HEK293 (cell line): ENCODE results near the gene MMD2.
A peak's percentile ranks its signal among the peaks of the same experiment; 100 is the strongest.

Experiments used
- CTCF ChIA-PET: fragments of 350-600 bp; formaldehyde crosslinking; extraction: SDS; loops from one replicate; lab custom pipeline; 2021; ENCODE audit warnings: antibody characterized with exemption; lab: Yijun Ruan, JAX
- POLR2A ChIA-PET: fragments of 300-600 bp; formaldehyde crosslinking; extraction: SDS; loops from one replicate; lab custom pipeline; 2020; ENCODE audit warnings: antibody characterized with exemption, inconsistent platforms; lab: Yijun Ruan, JAX
- H3K27ac ChIP-seq: fragments of 200-500 bp; sonication (Bioruptor generic); 2 replicates; pipeline ENCODE4 v1.5.1; 2014; ENCODE audit warnings: low read depth, low read length, control low read depth, inconsistent platforms; ENCODE audit errors: extremely low read depth
- H3K36me3 ChIP-seq, 2 experiments: fragments of 200-500 bp in 1 of 2; sonication (Bioruptor generic) in 1 of 2; 1 replicate in 1 of 2; 2 replicates in 1 of 2; pipeline ENCODE4 v1.5.1; 2014 to 2017; ENCODE audit warnings: inconsistent platforms in 2 of 2, low read length in 2 of 2; ENCODE audit not compliant: control insufficient read depth in 2 of 2, insufficient read depth in 1 of 2
- H3K4me1 ChIP-seq: fragments of 200-500 bp; sonication (Bioruptor generic); 2 replicates; pipeline ENCODE4 v1.5.1; 2014; ENCODE audit warnings: mild to moderate bottlenecking, low read length, inconsistent platforms; ENCODE audit not compliant: control insufficient read depth, insufficient read depth
- H3K4me3 ChIP-seq: 2 replicates; pipeline ENCODE4 v1.5.1; 2011; ENCODE audit warnings: low read depth, mild to moderate bottlenecking, control low read depth, low read length, moderate library complexity
- H3K9me3 ChIP-seq: fragments of 200-500 bp; sonication (Bioruptor generic); 2 replicates; pipeline ENCODE4 v1.5.1; 2014; ENCODE audit warnings: low read depth, low read length, inconsistent platforms; ENCODE audit not compliant: control insufficient read depth, insufficient read depth
- KLF1 ChIP-seq: fragments of 450-650 bp; formaldehyde crosslinking; IDR thresholded peaks from 2 replicates; pipeline ENCODE4 v1.5.1; 2016; ENCODE audit warnings: missing biosample characterization, missing genetic modification characterization
- SP2 ChIP-seq: fragments of 450-650 bp; formaldehyde crosslinking; IDR thresholded peaks from 2 replicates; pipeline ENCODE4 v1.5.1; 2016; ENCODE audit warnings: missing biosample characterization, missing genetic modification characterization
- WT1 ChIP-seq: fragments of 450-650 bp; formaldehyde crosslinking; IDR thresholded peaks from 2 replicates; pipeline ENCODE4 v1.5.1; 2016; ENCODE audit warnings: missing biosample characterization, missing genetic modification characterization
- ZBTB17 ChIP-seq: fragments of 450-650 bp; formaldehyde crosslinking; IDR thresholded peaks from 2 replicates; pipeline ENCODE4 v1.5.1; 2016; ENCODE audit warnings: missing biosample characterization, missing genetic modification characterization
- ZFHX2 ChIP-seq: fragments of 450-650 bp; formaldehyde crosslinking; conservative IDR thresholded peaks from 2 replicates; pipeline ENCODE4 v1.5.1; 2016; ENCODE audit warnings: missing biosample characterization, missing genetic modification characterization
- ZFP69B ChIP-seq: fragments of 450-650 bp; formaldehyde crosslinking; IDR thresholded peaks from 2 replicates; pipeline ENCODE4 v1.5.1; 2016; ENCODE audit warnings: missing biosample characterization, missing genetic modification characterization
- ZNF112 ChIP-seq: fragments of 450-650 bp; formaldehyde crosslinking; IDR thresholded peaks from 2 replicates; pipeline ENCODE4 v1.5.0; 2017; ENCODE audit warnings: missing biosample characterization, missing genetic modification characterization
- ZNF114 ChIP-seq: fragments of 450-650 bp; formaldehyde crosslinking; IDR thresholded peaks from 2 replicates; pipeline ENCODE4 v1.5.0; 2017; ENCODE audit warnings: missing biosample characterization, missing genetic modification characterization
- ZNF19 ChIP-seq: fragments of 450-650 bp; formaldehyde crosslinking; IDR thresholded peaks from 2 replicates; pipeline ENCODE4; 2016; ENCODE audit warnings: missing biosample characterization, missing genetic modification characterization, low read depth
- ZNF23 ChIP-seq: fragments of 450-650 bp; formaldehyde crosslinking; IDR thresholded peaks from 2 replicates; pipeline ENCODE4 v1.5.1; 2016; ENCODE audit warnings: missing biosample characterization, missing genetic modification characterization, borderline replicate concordance
- ZNF248 ChIP-seq: fragments of 450-650 bp; formaldehyde crosslinking; IDR thresholded peaks from 2 replicates; pipeline ENCODE4 v1.5.1; 2017; ENCODE audit warnings: missing biosample characterization, missing genetic modification characterization
- ZNF302 ChIP-seq: fragments of 450-650 bp; formaldehyde crosslinking; IDR thresholded peaks from 2 replicates; pipeline ENCODE4 v1.5.1; 2016; ENCODE audit warnings: missing biosample characterization, missing genetic modification characterization, low read depth
- ZNF311 ChIP-seq: fragments of 450-650 bp; formaldehyde crosslinking; IDR thresholded peaks from 2 replicates; pipeline ENCODE4 v1.5.1; 2017; ENCODE audit warnings: missing biosample characterization, missing genetic modification characterization, borderline replicate concordance
- ZNF324 ChIP-seq: fragments of 450-650 bp; formaldehyde crosslinking; IDR thresholded peaks from 2 replicates; pipeline ENCODE4 v1.5.1; 2016; ENCODE audit warnings: missing biosample characterization, missing genetic modification characterization
- ZNF366 ChIP-seq: fragments of 450-650 bp; formaldehyde crosslinking; conservative IDR thresholded peaks from 2 replicates; pipeline ENCODE4 v1.5.1; 2016; ENCODE audit warnings: missing biosample characterization, missing genetic modification characterization
- ZNF510 ChIP-seq: fragments of 450-650 bp; formaldehyde crosslinking; IDR thresholded peaks from 2 replicates; pipeline ENCODE4 v1.5.1; 2018; ENCODE audit warnings: mild to moderate bottlenecking, missing genetic modification characterization, missing biosample characterization; ENCODE audit not compliant: insufficient replicate concordance
- ZNF664 ChIP-seq: fragments of 450-650 bp; formaldehyde crosslinking; IDR thresholded peaks from 2 replicates; pipeline ENCODE4 v1.5.1; 2016; ENCODE audit warnings: missing biosample characterization, missing genetic modification characterization
- ZSCAN16 ChIP-seq: fragments of 450-650 bp; formaldehyde crosslinking; IDR thresholded peaks from 2 replicates; pipeline ENCODE4 v1.5.1; 2016; ENCODE audit warnings: missing biosample characterization, missing genetic modification characterization
- ZSCAN30 ChIP-seq: fragments of 450-650 bp; IDR thresholded peaks from 2 replicates; pipeline ENCODE4 v1.5.1; 2018; ENCODE audit warnings: missing biosample characterization, mild to moderate bottlenecking, missing genetic modification characterization, moderate library complexity
- TF ChIP-seq, protein P1 (sequence below): fragments of 450-650 bp; formaldehyde crosslinking; IDR thresholded peaks from 2 replicates; pipeline ENCODE4 v1.5.1; 2017; ENCODE audit warnings: missing biosample characterization, missing genetic modification characterization
- TF ChIP-seq, protein P2 (sequence below): fragments of 450-650 bp; formaldehyde crosslinking; IDR thresholded peaks from 2 replicates; pipeline ENCODE4 v1.5.1; 2017; ENCODE audit warnings: missing biosample characterization, missing genetic modification characterization
- TF ChIP-seq, protein P3 (sequence below): fragments of 450-650 bp; formaldehyde crosslinking; IDR thresholded peaks from 2 replicates; pipeline ENCODE4 v1.5.1; 2017; ENCODE audit warnings: missing biosample characterization, missing genetic modification characterization
- TF ChIP-seq, protein P4 (sequence below): fragments of 450-650 bp; formaldehyde crosslinking; IDR thresholded peaks from 2 replicates; pipeline ENCODE4 v1.5.1; 2016; ENCODE audit warnings: missing biosample characterization, missing genetic modification characterization, borderline replicate concordance
- TF ChIP-seq, protein P5 (sequence below): fragments of 450-650 bp; formaldehyde crosslinking; IDR thresholded peaks from 2 replicates; pipeline ENCODE4 v1.5.1; 2016; ENCODE audit warnings: missing biosample characterization, missing genetic modification characterization

Gene MMD2

DNA sequence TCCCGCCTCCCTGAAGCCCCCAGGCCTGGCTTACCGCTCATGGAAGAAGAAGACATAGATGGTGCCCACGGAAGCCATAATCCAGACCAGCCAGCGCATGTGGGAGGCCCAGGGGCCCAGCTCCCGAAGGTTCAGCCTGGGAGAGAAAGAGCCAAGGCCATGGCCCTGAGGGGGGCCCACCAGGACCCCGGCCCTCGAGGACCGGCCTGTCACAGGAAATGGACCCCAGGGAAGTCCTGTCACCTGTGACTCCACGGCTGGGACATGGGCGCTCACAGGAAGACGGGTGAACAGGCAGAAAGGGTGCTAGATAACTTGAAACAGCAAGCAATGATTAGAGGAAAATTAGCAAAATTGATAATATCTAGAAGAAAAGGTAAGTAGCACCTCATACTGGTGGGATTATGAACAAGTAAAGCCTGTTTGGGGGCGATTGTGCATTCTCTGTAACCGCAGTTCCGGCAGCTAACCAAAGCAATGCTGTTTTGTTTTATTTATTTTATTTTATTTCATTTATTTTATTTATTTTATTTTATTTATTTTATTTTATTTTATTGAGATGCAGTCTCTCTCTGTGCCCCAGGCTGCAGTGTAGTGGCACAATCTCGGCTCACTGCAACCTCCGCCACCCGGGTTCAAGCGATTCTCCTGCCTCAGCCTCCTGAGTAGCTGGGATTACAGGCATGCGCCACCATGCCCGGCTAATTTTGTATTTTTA, 47.7 kb downstream of the MMD2 start:
- CTCF ChIA-PET = no interaction called here
- Histone ChIP-seq H3K27ac (no peak overlapping the region), H3K4me3 (no peak overlapping the region), H3K9me3 (no peaks in the 10 kb centered on the region), H3K36me3 (no peaks in the 10 kb centered on the region), H3K4me1 (no peaks in the 10 kb centered on the region)
- POLR2A ChIA-PET = no interaction called here
- no peak for TF ChIP-seq ZNF311 (tag by site-specific recombination)
- no peak for TF ChIP-seq ZNF112 (tag by site-specific recombination)
- TF ChIP-seq SP2 (tag by site-specific recombination) = no peak
- no peak for TF ChIP-seq ZNF510 (tag by site-specific recombination)
- TF ChIP-seq, protein P1, sequence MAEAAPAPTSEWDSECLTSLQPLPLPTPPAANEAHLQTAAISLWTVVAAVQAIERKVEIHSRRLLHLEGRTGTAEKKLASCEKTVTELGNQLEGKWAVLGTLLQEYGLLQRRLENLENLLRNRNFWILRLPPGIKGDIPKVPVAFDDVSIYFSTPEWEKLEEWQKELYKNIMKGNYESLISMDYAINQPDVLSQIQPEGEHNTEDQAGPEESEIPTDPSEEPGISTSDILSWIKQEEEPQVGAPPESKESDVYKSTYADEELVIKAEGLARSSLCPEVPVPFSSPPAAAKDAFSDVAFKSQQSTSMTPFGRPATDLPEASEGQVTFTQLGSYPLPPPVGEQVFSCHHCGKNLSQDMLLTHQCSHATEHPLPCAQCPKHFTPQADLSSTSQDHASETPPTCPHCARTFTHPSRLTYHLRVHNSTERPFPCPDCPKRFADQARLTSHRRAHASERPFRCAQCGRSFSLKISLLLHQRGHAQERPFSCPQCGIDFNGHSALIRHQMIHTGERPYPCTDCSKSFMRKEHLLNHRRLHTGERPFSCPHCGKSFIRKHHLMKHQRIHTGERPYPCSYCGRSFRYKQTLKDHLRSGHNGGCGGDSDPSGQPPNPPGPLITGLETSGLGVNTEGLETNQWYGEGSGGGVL (tag by site-specific recombination) = no peak
- TF ChIP-seq ZNF248 (tag by site-specific recombination) = no peak
- no peak for TF ChIP-seq KLF1 (tag by site-specific recombination)
- no peak for TF ChIP-seq ZNF366 (tag by site-specific recombination)
- TF ChIP-seq, protein P2, sequence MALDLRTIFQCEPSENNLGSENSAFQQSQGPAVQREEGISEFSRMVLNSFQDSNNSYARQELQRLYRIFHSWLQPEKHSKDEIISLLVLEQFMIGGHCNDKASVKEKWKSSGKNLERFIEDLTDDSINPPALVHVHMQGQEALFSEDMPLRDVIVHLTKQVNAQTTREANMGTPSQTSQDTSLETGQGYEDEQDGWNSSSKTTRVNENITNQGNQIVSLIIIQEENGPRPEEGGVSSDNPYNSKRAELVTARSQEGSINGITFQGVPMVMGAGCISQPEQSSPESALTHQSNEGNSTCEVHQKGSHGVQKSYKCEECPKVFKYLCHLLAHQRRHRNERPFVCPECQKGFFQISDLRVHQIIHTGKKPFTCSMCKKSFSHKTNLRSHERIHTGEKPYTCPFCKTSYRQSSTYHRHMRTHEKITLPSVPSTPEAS (tag by site-specific recombination) = no peak
- TF ChIP-seq, protein P3, sequence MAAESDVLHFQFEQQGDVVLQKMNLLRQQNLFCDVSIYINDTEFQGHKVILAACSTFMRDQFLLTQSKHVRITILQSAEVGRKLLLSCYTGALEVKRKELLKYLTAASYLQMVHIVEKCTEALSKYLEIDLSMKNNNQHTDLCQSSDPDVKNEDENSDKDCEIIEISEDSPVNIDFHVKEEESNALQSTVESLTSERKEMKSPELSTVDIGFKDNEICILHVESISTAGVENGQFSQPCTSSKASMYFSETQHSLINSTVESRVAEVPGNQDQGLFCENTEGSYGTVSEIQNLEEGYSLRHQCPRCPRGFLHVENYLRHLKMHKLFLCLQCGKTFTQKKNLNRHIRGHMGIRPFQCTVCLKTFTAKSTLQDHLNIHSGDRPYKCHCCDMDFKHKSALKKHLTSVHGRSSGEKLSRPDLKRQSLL (tag by site-specific recombination) = no peak
- TF ChIP-seq ZFP69B (tag by site-specific recombination) = no peak
- TF ChIP-seq ZNF664 (tag by site-specific recombination) = no peak
- TF ChIP-seq WT1 (tag by site-specific recombination) = no peak
- no peak for TF ChIP-seq ZSCAN16 (tag by site-specific recombination)
- no peak for TF ChIP-seq ZFHX2 (tag by site-specific recombination)
- TF ChIP-seq, protein P4, sequence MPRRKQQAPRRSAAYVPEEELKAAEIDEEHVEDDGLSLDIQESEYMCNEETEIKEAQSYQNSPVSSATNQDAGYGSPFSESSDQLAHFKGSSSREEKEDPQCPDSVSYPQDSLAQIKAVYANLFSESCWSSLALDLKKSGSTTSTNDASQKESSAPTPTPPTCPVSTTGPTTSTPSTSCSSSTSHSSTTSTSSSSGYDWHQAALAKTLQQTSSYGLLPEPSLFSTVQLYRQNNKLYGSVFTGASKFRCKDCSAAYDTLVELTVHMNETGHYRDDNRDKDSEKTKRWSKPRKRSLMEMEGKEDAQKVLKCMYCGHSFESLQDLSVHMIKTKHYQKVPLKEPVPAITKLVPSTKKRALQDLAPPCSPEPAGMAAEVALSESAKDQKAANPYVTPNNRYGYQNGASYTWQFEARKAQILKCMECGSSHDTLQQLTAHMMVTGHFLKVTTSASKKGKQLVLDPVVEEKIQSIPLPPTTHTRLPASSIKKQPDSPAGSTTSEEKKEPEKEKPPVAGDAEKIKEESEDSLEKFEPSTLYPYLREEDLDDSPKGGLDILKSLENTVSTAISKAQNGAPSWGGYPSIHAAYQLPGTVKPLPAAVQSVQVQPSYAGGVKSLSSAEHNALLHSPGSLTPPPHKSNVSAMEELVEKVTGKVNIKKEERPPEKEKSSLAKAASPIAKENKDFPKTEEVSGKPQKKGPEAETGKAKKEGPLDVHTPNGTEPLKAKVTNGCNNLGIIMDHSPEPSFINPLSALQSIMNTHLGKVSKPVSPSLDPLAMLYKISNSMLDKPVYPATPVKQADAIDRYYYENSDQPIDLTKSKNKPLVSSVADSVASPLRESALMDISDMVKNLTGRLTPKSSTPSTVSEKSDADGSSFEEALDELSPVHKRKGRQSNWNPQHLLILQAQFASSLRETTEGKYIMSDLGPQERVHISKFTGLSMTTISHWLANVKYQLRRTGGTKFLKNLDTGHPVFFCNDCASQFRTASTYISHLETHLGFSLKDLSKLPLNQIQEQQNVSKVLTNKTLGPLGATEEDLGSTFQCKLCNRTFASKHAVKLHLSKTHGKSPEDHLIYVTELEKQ (tag by site-specific recombination) = no peak
- no peak for TF ChIP-seq ZSCAN30 (tag by site-specific recombination)

DNA sequence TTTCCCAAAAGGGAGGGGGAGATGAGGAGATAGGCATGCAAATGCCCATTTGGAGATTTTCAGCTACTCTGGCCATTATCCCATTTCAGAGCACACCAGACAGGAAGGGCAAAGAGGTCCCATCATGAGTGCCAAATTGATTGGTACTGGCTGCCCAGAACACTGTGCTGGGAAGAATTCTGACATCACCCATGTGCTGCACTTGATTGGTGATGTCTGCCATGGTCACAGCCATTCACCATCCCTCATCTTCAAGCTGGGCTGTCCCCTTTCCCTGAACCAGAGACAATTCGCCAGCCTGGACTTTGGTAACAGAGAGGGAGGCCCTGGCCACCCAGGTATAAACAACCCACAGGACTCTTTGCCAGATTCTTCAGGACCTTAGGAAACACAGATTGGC, 52.3 kb downstream of the MMD2 start:
- no peaks in the 10 kb centered on the region for H3K36me3 ChIP-seq
- ChIA-PET POLR2A (no interaction called here), CTCF (interaction anchor here (2.1 kb wide), 1 partner anchor 23 kb away, joined by 5 read pairs; the partner anchor contains the start of gene RADIL)
- no peaks in the 10 kb centered on the region for H3K4me1 ChIP-seq
- H3K9me3 ChIP-seq = no peaks in the 10 kb centered on the region
- H3K27ac ChIP-seq = no peak overlapping the region
- H3K4me3 ChIP-seq = no peak overlapping the region
- TF ChIP-seq ZNF114 (tag by site-specific recombination) (no peak), ZNF302 (tag by site-specific recombination) (no peak), ZBTB17 (peak; percentile 86), ZNF19 (tag by site-specific recombination) (no peak), ZNF23 (peak; percentile 92), ZNF324 (tag by site-specific recombination) (no peak)
- TF ChIP-seq, protein P5, sequence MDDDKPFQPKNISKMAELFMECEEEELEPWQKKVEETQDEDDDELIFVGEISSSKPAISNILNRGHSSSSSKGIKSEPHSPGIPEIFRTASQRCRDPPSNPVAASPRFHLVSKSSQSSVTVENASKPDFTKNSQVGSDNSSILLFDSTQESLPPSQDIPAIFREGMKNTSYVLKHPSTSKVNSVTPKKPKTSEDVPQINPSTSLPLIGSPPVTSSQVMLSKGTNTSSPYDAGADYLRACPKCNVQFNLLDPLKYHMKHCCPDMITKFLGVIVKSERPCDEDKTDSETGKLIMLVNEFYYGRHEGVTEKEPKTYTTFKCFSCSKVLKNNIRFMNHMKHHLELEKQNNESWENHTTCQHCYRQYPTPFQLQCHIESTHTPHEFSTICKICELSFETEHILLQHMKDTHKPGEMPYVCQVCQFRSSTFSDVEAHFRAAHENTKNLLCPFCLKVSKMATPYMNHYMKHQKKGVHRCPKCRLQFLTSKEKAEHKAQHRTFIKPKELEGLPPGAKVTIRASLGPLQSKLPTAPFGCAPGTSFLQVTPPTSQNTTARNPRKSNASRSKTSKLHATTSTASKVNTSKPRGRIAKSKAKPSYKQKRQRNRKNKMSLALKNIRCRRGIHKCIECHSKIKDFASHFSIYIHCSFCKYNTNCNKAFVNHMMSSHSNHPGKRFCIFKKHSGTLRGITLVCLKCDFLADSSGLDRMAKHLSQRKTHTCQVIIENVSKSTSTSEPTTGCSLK (tag by site-specific recombination) = no peak
